C1 segment of cervical spinal cord (tissue), 14 donors: Measurements from ENCODE around the gene IQCE.
A peak's percentile ranks its signal among the peaks of the same experiment; 100 is the strongest.

ENCODE experiments used
- DNase-seq, 14 donors: peaks; one replicate each; lab custom pipeline; 2025; lab: John Stamatoyannopoulos, UW

Gene IQCE

GRCh38 chr7:2644562-2645273, 85.9 kb downstream of the IQCE start:
- DNase-seq: peak in 1 of 14 donors; percentile 22

- DNase-seq: peak in 2 of 14 donors; percentile 13 to 26
Measured at GRCh38 chr7:2645274-2645868, 86.6 kb downstream of the IQCE start.

- no peak for DNase-seq
Measured at GRCh38 chr7:2646336-2646679, 87.5 kb downstream of the IQCE start.

- DNase-seq: no peak
Measured at GRCh38 chr7:2646680-2647571, 88.1 kb downstream of the IQCE start.

- no peak for DNase-seq
Measured at GRCh38 chr7:2647594-2648172, 88.9 kb downstream of the IQCE start.

- no peak for DNase-seq
Measured at GRCh38 chr7:2649139-2649838, 90.5 kb downstream of the IQCE start.

GRCh38 chr7:2649991-2650390, 91.2 kb downstream of the IQCE start:
- DNase-seq: no peak

- DNase-seq: no peak
Measured at GRCh38 chr7:2650451-2650850, 91.7 kb downstream of the IQCE start.

- DNase-seq: no peak
Measured at GRCh38 chr7:2651336-2651735, 92.6 kb downstream of the IQCE start.

GRCh38 chr7:2651847-2652735, 93.3 kb downstream of the IQCE start:
- DNase-seq: no peak

- DNase-seq: no peak
Measured at GRCh38 chr7:2652736-2653060, 93.9 kb downstream of the IQCE start.

GRCh38 chr7:2654059-2654458, 95.3 kb downstream of the IQCE start:
- DNase-seq: no peak

- no peak for DNase-seq
Measured at GRCh38 chr7:2655870-2656614, 97.3 kb downstream of the IQCE start.

- no peak for DNase-seq
Measured at GRCh38 chr7:2657208-2657607, 98.4 kb downstream of the IQCE start.

GRCh38 chr7:2657920-2658671, 99.3 kb downstream of the IQCE start:
- no peak for DNase-seq

- no peak for DNase-seq
Measured at GRCh38 chr7:2658941-2659340, 100.2 kb downstream of the IQCE start.

- peak in 2 of 14 donors; percentile 47 to 66 for DNase-seq
Measured at GRCh38 chr7:2659556-2660358, 101.0 kb downstream of the IQCE start.

- DNase-seq: no peak
Measured at GRCh38 chr7:2660359-2661095, 101.7 kb downstream of the IQCE start.
